PC-9 (cell line): ENCODE results near the gene SLC9A3.

Source experiments
- CTCF ChIP-seq: fragments of 200-600 bp; sonication (generic); conservative IDR thresholded peaks from 2 replicates; pipeline ENCODE4 v1.6.1; 2017; ENCODE audit warnings: mixed run types, antibody characterized with exemption, mild to moderate bottlenecking, moderate library complexity
- EZH2 ChIP-seq: fragments of 200-600 bp; sonication (generic); IDR thresholded peaks from 2 replicates; pipeline ENCODE4 v1.8.0; 2017; ENCODE audit warnings: antibody characterized with exemption, low read depth

GRCh38 chr5:444226-444625 is 80.0 kb downstream of the SLC9A3 start:
- TF ChIP-seq CTCF (no peak), EZH2 (no peak)
